Measurements from ENCODE around the gene USP10.
"Not testable (repeated sequence)": the region's sequence is repeated elsewhere in the genome, so short reads cannot be mapped to it uniquely, and the experiment has no call there.

USP10 gene

GRCh38 chr16:84739349-84740124 lies 39.7 kb downstream of the USP10 start:
- no peak overlapping the region for H3K27ac ChIP-seq
- no peak for TF ChIP-seq CTCF (conservative IDR thresholded peaks at IDR 0.05)

- H3K27ac ChIP-seq, result no peak overlapping the region
- no peak for TF ChIP-seq CTCF (conservative IDR thresholded peaks at IDR 0.05)
These were observed 40.9 kb downstream of the USP10 start for GRCh38 chr16:84740596-84741116.

GRCh38 chr16:84741340-84741830 lies 41.6 kb downstream of the USP10 start:
- TF ChIP-seq CTCF (conservative IDR thresholded peaks at IDR 0.05), result no peak
- H3K27ac ChIP-seq, result no peak overlapping the region

GRCh38 chr16:84742641-84743092 lies 42.9 kb downstream of the USP10 start:
- no peak for TF ChIP-seq CTCF (conservative IDR thresholded peaks at IDR 0.05)
- no peak overlapping the region for H3K27ac ChIP-seq

GRCh38 chr16:84746231-84746630 lies 46.4 kb downstream of the USP10 start:
- no peak for TF ChIP-seq CTCF (conservative IDR thresholded peaks at IDR 0.05)
- H3K27ac ChIP-seq, result no peak overlapping the region

GRCh38 chr16:84746875-84747274 lies 47.1 kb downstream of the USP10 start:
- no peak overlapping the region for H3K27ac ChIP-seq

GRCh38 chr16:84748247-84748646 lies 48.4 kb downstream of the USP10 start:
- H3K27ac ChIP-seq, result not testable (repeated sequence)

More at GRCh38 chr16:84746875-84747274, 47.1 kb downstream of the USP10 start:
- TF ChIP-seq CTCF (conservative IDR thresholded peaks at IDR 0.05), result no peak

GRCh38 chr16:84749072-84749471 lies 49.3 kb downstream of the USP10 start:
- no peak for TF ChIP-seq CTCF (conservative IDR thresholded peaks at IDR 0.05)
- H3K27ac ChIP-seq, result no peak overlapping the region
